Medulla oblongata (tissue), 1 donor: ENCODE measurements around the gene SIRT2.
"Not testable (repeated sequence)": the region's sequence is repeated elsewhere in the genome, so short reads cannot be mapped to it uniquely, and the experiment has no call there.

ENCODE experiments used
- DNase-seq: peaks from one replicate; pipeline ENCODE4 v3.0.0-alpha.2; 2015; ENCODE audit errors: extremely low spot score

SIRT2 gene

GRCh38 chr19:38869160-38869835 is 30.1 kb downstream of the SIRT2 start:
- no peak for DNase-seq

GRCh38 chr19:38868551-38868950 is 30.9 kb downstream of the SIRT2 start:
- no peak for DNase-seq

- DNase-seq, result no peak
Measured at GRCh38 chr19:38867171-38867780, 32.1 kb downstream of the SIRT2 start.

- no peak for DNase-seq
Measured at GRCh38 chr19:38862321-38863059, 36.9 kb downstream of the SIRT2 start.

- no peak for DNase-seq
Measured at GRCh38 chr19:38861368-38861767, 38.0 kb downstream of the SIRT2 start.

GRCh38 chr19:38859631-38860204 is 39.7 kb downstream of the SIRT2 start:
- not testable (repeated sequence) for DNase-seq

- no peak for DNase-seq
Measured at GRCh38 chr19:38856813-38857212, 42.6 kb downstream of the SIRT2 start.

GRCh38 chr19:38855751-38856150 is 43.7 kb downstream of the SIRT2 start:
- not testable (repeated sequence) for DNase-seq

GRCh38 chr19:38854961-38855360 is 44.5 kb downstream of the SIRT2 start:
- DNase-seq, result not testable (repeated sequence)

- no peak for DNase-seq
Measured at GRCh38 chr19:38853214-38853613, 46.2 kb downstream of the SIRT2 start.

- peak; percentile 45 for DNase-seq
Measured at GRCh38 chr19:38852231-38853044, 47.0 kb downstream of the SIRT2 start.

- peak; percentile 96 for DNase-seq
Measured at GRCh38 chr19:38851622-38852230, 47.7 kb downstream of the SIRT2 start.

- peak; percentile 41 for DNase-seq
Measured at GRCh38 chr19:38850976-38851621, 48.3 kb downstream of the SIRT2 start.

GRCh38 chr19:38850436-38850975 is 48.9 kb downstream of the SIRT2 start:
- DNase-seq, result no peak

GRCh38 chr19:38849860-38850435 is 49.5 kb downstream of the SIRT2 start, which contains the start of gene HNRNPL:
Gene HNRNPL (minus strand): TSS chr19:38849986. CDS start chr19:38849966, 20 bp downstream.
- DNase-seq, result peak; percentile 100

GRCh38 chr19:38849147-38849859 is 50.1 kb downstream of the SIRT2 start:
- DNase-seq, result peak; percentile 95

GRCh38 chr19:38848299-38849146 is 50.9 kb downstream of the SIRT2 start:
- peak; percentile 15 for DNase-seq

GRCh38 chr19:38846097-38846496 is 53.3 kb downstream of the SIRT2 start:
- DNase-seq, result no peak
